ACC112 (cell line): Measurements from ENCODE around the gene SASH1.

Source experiments
- H2AFZ ChIP-seq: fragments of 200-600 bp; sonication (generic); one replicate; pipeline ENCODE4 v1.6.0; 2017; ENCODE audit warnings: antibody characterized with exemption, low read length; ENCODE audit not compliant: unreplicated experiment
- H3K27ac ChIP-seq: fragments of 200-600 bp; sonication (generic); 2 replicates; pipeline ENCODE4 v1.5.1; 2014; ENCODE audit warnings: low read depth, mild to moderate bottlenecking, antibody characterized with exemption, low read length, moderate library complexity
- H3K27me3 ChIP-seq: fragments of 200-600 bp; sonication (generic); 2 replicates; pipeline ENCODE4 v1.6.1; 2014; ENCODE audit warnings: mild to moderate bottlenecking, antibody characterized with exemption, low read length, moderate library complexity, mixed read lengths; ENCODE audit not compliant: insufficient read depth
- H3K36me3 ChIP-seq: fragments of 200-600 bp; sonication (generic); 2 replicates; pipeline ENCODE4 v1.6.1; 2016; ENCODE audit warnings: mild to moderate bottlenecking, antibody characterized with exemption, low read length, moderate library complexity, mixed read lengths; ENCODE audit not compliant: insufficient read depth
- H3K4me1 ChIP-seq: fragments of 200-600 bp; sonication (generic); one replicate; pipeline ENCODE4 v1.6.1; 2016; ENCODE audit warnings: low read length, mixed read lengths; ENCODE audit not compliant: insufficient read depth, unreplicated experiment, control insufficient read depth
- H3K4me3 ChIP-seq: fragments of 200-600 bp; sonication (generic); 2 replicates; pipeline ENCODE4 v1.5.1; 2014; ENCODE audit warnings: mild to moderate bottlenecking, low read depth, low read length
- H3K79me2 ChIP-seq: fragments of 200-600 bp; sonication (generic); one replicate; pipeline ENCODE4 v1.6.0; 2016; ENCODE audit warnings: low read length; ENCODE audit not compliant: control insufficient read depth, unreplicated experiment, insufficient read depth

Gene SASH1

DNA sequence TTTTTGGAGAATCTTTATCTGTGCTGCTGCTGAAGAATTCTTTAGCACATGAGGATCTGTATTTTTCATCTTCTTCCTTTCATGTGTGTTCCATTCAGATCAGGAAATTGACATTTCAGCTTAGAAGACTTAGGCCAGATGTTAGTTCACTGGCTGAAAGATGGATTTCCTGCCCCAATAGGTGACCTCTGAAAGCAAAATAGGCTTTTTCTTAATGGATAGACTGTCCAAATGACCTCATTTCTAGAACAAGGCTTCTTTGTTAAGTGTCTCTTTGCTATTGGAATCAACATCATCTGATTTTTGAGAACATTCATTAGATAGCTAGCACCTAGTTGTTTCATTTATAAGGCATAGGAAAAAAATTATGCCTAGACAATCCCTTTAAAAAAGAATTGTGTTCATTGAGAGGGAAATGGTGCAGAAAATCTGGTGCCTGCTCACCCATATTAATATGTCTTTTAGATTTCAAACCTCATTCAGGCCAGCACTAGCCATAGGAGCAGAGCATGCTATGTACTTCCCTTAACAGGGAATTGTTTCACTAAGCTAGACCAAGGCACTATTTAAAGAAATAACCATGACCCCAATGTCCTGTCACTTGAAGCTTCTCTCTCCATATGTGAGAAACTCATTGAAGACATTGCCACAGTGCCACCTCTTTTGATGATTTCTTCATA lies 13.6 kb upstream of the SASH1 start:
- Histone ChIP-seq H3K27me3 (no peaks in the 10 kb centered on the region), H3K27ac (peak overlapping the region; percentile 84), H2AFZ (no peak overlapping the region), H3K79me2 (peaks cover 5% of the 10 kb centered on the region), H3K4me1 (peaks cover 28% of the 10 kb centered on the region), H3K4me3 (peak overlapping the region; percentile 47; the same call in 1 of the 2 replicates), H3K36me3 (no peaks in the 10 kb centered on the region)

DNA sequence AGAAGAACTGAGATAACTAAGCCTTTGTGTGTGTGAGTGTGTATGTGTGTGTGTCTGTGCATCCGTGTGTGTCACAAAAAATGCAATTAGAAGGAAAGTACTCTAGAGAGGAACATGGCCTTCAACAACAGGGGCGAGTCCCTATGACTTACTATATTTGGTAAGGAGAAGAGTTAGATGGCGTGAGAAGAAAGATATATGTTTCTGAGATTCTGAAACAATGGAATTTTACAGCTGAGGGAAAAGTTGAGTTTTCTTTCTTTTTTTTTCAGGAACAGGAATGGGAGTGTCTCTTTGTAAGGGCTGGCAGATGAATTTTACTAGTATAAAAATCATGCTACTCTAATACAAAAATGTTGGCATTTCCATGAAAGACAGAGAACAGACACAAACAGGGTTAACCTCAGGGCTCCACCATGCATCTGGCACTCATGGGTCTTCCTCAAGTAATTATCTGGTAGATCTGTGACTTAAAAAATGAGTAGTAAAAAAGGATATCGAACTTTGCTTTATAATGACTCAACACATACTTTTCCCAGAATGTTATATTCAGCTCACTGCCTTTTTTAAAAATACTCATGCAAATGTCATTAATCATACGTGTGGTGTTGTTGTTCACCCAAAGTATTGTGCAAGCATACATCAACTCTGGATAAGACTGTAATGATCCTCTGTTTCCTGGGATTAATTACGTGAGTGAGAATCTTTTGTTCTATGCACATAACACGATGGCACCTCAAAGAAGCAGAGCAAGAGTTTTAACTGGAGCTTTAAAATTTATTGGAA lies 12.8 kb upstream of the SASH1 start:
- Histone ChIP-seq H3K27ac (peak overlapping the region; percentile 84), H3K79me2 (peaks cover 5% of the 10 kb centered on the region), H3K4me3 (peak overlapping the region; percentile 47), H2AFZ (peak overlapping the region; percentile 59), H3K4me1 (peaks cover 21% of the 10 kb centered on the region), H3K27me3 (no peaks in the 10 kb centered on the region), H3K36me3 (no peaks in the 10 kb centered on the region)

DNA sequence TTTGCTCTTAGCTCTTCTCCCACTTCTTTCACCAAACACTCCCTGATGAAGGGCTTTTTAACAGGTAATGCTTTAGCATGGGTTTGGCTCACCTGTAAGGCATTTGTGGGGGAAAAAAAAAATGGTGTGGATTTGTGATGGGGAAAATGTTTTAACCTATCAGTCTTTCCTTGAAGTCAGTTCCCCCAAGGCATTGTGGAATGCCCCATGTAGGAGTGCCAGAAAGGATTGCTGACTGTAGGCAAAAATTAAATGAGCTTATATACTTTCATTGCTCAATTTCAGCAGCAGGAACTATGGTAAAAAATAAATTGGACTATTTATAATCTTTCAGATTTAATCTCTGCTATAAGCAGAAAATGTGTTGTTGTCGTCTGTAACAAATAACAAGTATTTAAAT lies 10.6 kb upstream of the SASH1 start:
- Histone ChIP-seq H3K4me1 (peaks cover 20% of the 10 kb centered on the region), H3K27ac (no peak overlapping the region), H3K79me2 (no peaks in the 10 kb centered on the region), H3K4me3 (no peak overlapping the region), H2AFZ (no peak overlapping the region), H3K36me3 (no peaks in the 10 kb centered on the region), H3K27me3 (no peaks in the 10 kb centered on the region)

DNA sequence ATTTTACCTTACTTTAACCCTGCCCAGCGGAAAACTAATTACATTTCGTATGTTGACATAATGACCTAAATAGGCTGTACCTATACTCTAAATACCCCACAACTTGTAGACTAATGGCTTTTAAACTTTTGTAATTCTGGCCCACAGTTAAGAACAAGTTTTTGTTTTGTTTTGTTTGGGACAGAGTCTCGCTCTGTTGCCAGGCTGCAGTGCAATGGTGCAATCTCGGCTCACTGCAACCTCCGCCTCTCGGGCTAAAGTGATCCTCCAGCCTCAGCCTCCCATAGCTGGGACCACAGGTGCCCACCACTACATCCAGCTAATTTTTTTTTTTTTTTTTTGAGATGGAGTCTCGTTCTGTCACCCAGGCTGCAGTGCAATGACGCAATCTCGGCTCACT lies 5.7 kb upstream of the SASH1 start:
- no peak overlapping the region for H3K27ac ChIP-seq

DNA sequence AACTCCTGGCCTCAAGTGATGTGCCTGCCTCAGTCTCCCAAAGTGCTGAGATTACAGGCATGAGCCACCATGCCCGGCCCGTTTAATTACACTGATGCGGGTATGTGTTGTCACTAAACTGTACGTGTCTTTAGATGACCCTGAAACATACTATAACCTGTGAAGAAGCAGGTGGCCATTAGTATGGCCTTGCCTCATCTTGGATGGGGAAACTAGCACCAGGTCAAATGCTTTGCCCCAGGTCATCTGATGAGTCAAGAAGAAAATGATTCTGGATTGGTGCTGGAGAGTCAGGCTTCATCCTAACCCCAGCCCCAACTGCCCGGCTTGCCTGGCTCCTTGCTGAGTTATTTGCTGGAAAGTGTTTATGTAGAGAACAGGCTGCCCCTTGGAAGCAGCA lies 2.9 kb upstream of the SASH1 start:
- Histone ChIP-seq H3K27ac (no peak overlapping the region), H2AFZ (no peak overlapping the region), H3K36me3 (no peaks in the 10 kb centered on the region), H3K27me3 (no peaks in the 10 kb centered on the region), H3K4me1 (peaks cover 18% of the 10 kb centered on the region), H3K4me3 (no peak overlapping the region), H3K79me2 (peaks cover 18% of the 10 kb centered on the region)

More for the DNA sequence above, 5.7 kb upstream of the SASH1 start:
- Histone ChIP-seq H3K4me3 (no peak overlapping the region), H3K27me3 (no peaks in the 10 kb centered on the region), H3K36me3 (no peaks in the 10 kb centered on the region), H2AFZ (no peak overlapping the region), H3K79me2 (peaks cover 7% of the 10 kb centered on the region), H3K4me1 (peaks cover 12% of the 10 kb centered on the region)

DNA sequence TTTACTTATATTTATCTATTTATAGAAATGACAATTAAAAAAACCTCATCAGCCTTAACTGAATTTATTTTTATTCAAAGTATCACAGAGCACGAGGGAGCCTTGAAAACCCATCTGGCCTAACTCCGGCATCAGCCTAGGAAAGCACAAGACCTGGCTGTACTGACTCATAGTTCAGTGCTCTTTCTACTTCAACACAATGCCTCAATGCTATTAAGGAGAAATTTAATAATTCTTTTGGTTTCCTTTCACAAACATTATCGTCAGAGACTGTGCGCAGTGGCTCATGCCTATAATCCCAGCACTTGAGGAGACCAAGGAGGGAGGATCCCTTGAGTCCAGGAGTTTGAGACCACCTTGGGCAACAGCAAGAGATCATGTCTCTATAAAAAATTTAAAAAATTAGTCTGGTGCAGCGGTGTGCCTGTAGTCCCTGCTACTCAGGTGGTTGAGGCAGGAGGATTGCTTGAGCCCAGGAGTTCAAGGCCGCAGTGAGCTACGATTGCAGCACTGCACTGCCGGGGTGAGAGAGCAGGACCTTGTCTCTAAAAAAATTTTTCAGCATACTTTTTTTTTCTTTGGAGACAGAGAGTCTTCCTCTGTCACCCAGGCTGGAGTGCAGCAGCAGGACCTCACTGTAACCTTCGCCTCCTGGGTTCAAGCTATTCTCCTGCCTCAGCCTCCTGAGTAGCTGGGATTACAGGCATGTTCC lies 1.9 kb upstream of the SASH1 start:
- Histone ChIP-seq H2AFZ (no peak overlapping the region), H3K4me1 (peaks cover 27% of the 10 kb centered on the region), H3K27me3 (no peaks in the 10 kb centered on the region), H3K4me3 (no peak overlapping the region), H3K27ac (no peak overlapping the region), H3K36me3 (no peaks in the 10 kb centered on the region), H3K79me2 (peaks cover 24% of the 10 kb centered on the region)

DNA sequence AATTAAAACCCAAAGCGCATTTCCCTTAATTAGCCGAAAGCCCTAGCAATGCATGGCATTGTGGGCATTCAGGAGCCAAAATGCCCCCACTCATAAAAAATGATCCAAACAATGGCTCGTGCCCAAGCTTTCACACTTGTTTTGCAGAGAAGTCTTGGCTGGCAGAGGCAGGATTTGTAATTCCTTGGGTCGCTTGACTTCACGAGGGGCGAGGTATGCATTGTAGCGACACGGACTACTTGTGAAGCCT lies 613 bp upstream of the SASH1 start:
- Histone ChIP-seq H3K27me3 (no peaks in the 10 kb centered on the region), H3K36me3 (no peaks in the 10 kb centered on the region), H3K79me2 (peaks cover 33% of the 10 kb centered on the region), H2AFZ (peak overlapping the region; percentile 74), H3K27ac (peak overlapping the region; percentile 86), H3K4me1 (peaks cover 31% of the 10 kb centered on the region), H3K4me3 (peak overlapping the region; percentile 93)

DNA sequence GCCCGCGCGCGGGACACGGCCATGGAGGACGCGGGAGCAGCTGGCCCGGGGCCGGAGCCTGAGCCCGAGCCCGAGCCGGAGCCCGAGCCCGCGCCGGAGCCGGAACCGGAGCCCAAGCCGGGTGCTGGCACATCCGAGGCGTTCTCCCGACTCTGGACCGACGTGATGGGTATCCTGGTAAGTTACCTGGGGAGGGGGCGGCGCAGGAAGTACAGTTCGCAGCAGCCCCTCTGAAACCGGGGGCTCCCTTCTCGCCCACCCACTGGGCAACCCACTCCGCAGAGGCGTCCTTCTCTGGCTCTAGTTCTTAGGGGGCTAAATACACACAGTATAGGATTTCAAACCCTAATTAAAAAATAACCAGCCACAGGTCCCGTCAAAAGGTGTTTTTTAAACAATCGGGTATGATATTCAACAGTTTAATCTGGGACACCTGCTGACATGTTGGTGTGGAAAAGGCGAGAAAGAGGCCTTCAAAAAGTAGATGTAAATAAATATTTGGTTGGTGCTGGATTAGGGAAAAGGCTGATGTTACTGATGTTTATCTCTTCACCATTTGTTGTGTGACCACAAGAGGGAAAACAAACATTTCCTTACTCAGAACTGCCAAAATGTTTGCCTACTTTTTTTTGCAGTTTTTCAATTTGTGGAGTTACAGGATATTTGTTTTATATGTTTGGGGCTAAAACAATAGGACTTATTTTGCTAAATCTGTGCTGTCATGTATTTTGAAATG lies 577 bp downstream of the SASH1 start:
- Histone ChIP-seq H3K27me3 (no peaks in the 10 kb centered on the region), H3K4me3 (peak overlapping the region; percentile 93), H2AFZ (peak overlapping the region; percentile 26), H3K36me3 (no peaks in the 10 kb centered on the region), H3K27ac (peak overlapping the region; percentile 13), H3K79me2 (peaks cover 41% of the 10 kb centered on the region), H3K4me1 (peaks cover 31% of the 10 kb centered on the region)

DNA sequence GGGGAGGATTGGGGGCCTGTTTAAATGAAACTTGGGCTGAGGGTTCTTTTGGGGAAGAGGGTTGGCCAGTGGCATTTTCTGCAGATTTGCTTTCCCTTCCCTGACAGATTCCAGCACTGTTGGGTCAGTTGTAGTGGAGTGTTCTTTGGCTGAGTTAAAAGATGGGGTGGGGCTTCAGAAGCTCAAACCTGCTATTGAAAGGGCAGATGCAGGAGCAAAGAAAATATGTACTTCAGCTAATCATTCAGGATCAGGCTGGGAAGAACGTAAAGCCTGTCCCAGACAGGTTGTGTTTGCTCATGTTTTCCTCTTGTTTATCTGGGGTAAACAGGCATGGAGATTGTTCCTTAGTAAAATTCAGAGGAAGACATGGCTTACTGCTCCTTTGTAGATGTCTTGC lies 2.5 kb downstream of the SASH1 start:
- Histone ChIP-seq H3K4me3 (no peak overlapping the region), H3K4me1 (peaks cover 31% of the 10 kb centered on the region), H3K27ac (no peak overlapping the region), H3K27me3 (no peaks in the 10 kb centered on the region), H3K79me2 (peaks cover 48% of the 10 kb centered on the region), H3K36me3 (0 out of 2 replicates have a peak, but pooled peaks cover 4% of the 10 kb centered on the region), H2AFZ (no peak overlapping the region)

DNA sequence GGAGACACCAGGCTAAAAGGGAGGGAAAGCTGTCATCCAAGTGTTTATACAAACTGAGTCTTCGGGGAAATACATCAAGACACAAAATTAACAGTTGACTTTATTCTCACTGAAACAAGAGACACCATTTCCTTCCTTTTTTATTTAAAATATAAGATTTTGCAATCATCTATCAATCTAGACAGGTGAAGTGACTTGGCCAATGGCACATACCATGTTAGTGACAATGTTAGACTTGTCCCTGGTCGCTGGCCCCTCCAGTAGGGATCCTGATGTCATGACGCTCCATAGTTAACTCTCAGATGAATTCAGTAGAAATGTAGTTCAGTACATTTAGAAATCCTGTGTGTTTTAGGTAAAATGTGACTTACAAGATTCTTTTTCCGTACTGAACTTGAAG lies 2.9 kb downstream of the SASH1 start:
- Histone ChIP-seq H3K27me3 (no peaks in the 10 kb centered on the region), H3K4me3 (no peak overlapping the region), H3K79me2 (peaks cover 51% of the 10 kb centered on the region), H3K27ac (no peak overlapping the region), H2AFZ (no peak overlapping the region), H3K36me3 (0 out of 2 replicates have a peak, but pooled peaks cover 4% of the 10 kb centered on the region), H3K4me1 (peaks cover 30% of the 10 kb centered on the region)
